Breast epithelium (tissue), 4 donors: ENCODE measurements around the gene CD47. TPM values are rescaled to one million over a fixed set of nuclear protein-coding genes. Genes with fewer than 3 reads are reported as not detected.

Experiments
- DNase-seq, 2 donors: peaks; one replicate each; pipeline ENCODE4 v3.0.0-alpha.2; 2019; ENCODE audit warnings: low spot score in 2 of 2
- H3K27ac ChIP-seq, 2 donors: fragments of 200-600 bp; sonication (generic) in 1 of 2; one replicate each; pipeline ENCODE4 v1.5.1; 2016 to 2019; ENCODE audit warnings: mild to moderate bottlenecking in 1 of 2
- H3K27me3 ChIP-seq, 2 donors: fragments of 200-600 bp; sonication (generic) in 1 of 2; one replicate each; pipeline versions ENCODE4 v1.5.1 to v1.6.0; 2017 to 2019; ENCODE audit warnings: control low read depth in 1 of 2, mild to moderate bottlenecking in 1 of 2
- H3K36me3 ChIP-seq: fragments of 200-600 bp; one replicate; pipeline ENCODE4 v1.5.1; 2019
- H3K4me1 ChIP-seq, 2 donors: fragments of 200-600 bp; sonication (generic); one replicate each; pipeline ENCODE4 v1.5.1; 2016 to 2019; ENCODE audit warnings: control low read depth in 1 of 2
- H3K4me3 ChIP-seq, 3 donors: fragments of 200-600 bp; sonication (generic); 1 replicate in 2 of 3; 2 replicates in 1 of 3; pipeline ENCODE4 v1.5.1; 2016 to 2019; ENCODE audit warnings: mild to moderate bottlenecking in 3 of 3, moderate library complexity in 2 of 3
- H3K9me3 ChIP-seq, 2 donors: fragments of 200-600 bp; sonication (generic) in 1 of 2; one replicate each; pipeline ENCODE4 v1.5.1; 2016 to 2019; ENCODE audit warnings: control low read depth in 1 of 2
- POLR2A ChIP-seq: fragments of 450-650 bp; IDR thresholded peaks from one replicate; pipeline ENCODE4 v1.6.1; 2016; ENCODE audit warnings: antibody characterized with exemption, mild to moderate bottlenecking, moderate library complexity
- POLR2AphosphoS5 ChIP-seq, 3 donors: sonication (generic); formaldehyde crosslinking; IDR thresholded peaks; one replicate each; pipeline ENCODE4 v1.6.1; 2017; ENCODE audit warnings: antibody characterized with exemption in 3 of 3
- intact Hi-C: fragments of 100-400 bp; cut with DNase I; formaldehyde crosslinking; loops from one replicate; pipeline ENCODE4 v1.15.1; 2023; ENCODE audit warnings: low total_unique reads
- total RNA-seq, 3 donors: library from RNA; depleted of rRNA; stranded (reverse); fragments of >200 nt; gene quantifications; one replicate each; pipeline ENCODE4 v1.1.0, GENCODE V29; 2016
- TF ChIP-seq, protein P1 (sequence below), 3 donors: fragments of 450-650 bp; IDR thresholded peaks; one replicate each; pipeline ENCODE4 v1.5.1; 2016 to 2017; ENCODE audit warnings: antibody characterized with exemption in 3 of 3, mild to moderate bottlenecking in 3 of 3, moderate library complexity in 3 of 3

Gene CD47
- total RNA-seq, 3 donors from 2014 or later = 52.8 to 126 (median 85.5) TPM

- H3K4me1 ChIP-seq = no peaks in the 10 kb centered on the region
- H3K4me3 ChIP-seq = no peak overlapping the region
- H3K27ac ChIP-seq = no peak overlapping the region
- intact Hi-C loops = no loop called here
- DNase-seq = no peak
- TF ChIP-seq, protein P1, sequence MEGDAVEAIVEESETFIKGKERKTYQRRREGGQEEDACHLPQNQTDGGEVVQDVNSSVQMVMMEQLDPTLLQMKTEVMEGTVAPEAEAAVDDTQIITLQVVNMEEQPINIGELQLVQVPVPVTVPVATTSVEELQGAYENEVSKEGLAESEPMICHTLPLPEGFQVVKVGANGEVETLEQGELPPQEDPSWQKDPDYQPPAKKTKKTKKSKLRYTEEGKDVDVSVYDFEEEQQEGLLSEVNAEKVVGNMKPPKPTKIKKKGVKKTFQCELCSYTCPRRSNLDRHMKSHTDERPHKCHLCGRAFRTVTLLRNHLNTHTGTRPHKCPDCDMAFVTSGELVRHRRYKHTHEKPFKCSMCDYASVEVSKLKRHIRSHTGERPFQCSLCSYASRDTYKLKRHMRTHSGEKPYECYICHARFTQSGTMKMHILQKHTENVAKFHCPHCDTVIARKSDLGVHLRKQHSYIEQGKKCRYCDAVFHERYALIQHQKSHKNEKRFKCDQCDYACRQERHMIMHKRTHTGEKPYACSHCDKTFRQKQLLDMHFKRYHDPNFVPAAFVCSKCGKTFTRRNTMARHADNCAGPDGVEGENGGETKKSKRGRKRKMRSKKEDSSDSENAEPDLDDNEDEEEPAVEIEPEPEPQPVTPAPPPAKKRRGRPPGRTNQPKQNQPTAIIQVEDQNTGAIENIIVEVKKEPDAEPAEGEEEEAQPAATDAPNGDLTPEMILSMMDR (IDR thresholded peaks at IDR 0.05) = no peak
- TF ChIP-seq POLR2A (no peak), POLR2AphosphoS5 (IDR thresholded peaks at IDR 0.05) (no peak)
- no peaks in the 10 kb centered on the region for H3K36me3 ChIP-seq
- no peaks in the 10 kb centered on the region for H3K27me3 ChIP-seq
- H3K9me3 ChIP-seq = no peaks in the 10 kb centered on the region
Measured at GRCh38 chr3:108013141-108014055, 77.4 kb downstream of the CD47 start.

DNA sequence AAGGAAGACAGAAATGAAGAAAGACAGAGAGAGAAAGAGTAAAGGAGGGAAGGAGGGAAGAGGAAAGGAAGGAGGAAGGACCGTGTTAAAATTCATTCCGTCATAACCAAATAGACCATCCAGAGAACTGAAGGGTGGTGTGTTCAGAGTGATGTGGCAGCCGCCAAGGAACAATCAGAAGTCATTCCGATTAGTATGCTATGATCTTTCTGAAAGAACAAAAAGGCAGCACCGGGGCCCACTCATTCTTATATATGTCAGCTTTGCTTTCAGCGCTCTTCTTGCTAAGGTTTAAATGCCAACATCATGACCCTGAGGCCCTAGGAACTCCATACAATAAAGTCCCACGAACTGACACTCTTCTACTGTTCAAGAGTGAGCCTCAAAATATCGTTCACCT, 78.5 kb downstream of the CD47 start:
- no peak overlapping the region for H3K4me3 ChIP-seq
- no peak overlapping the region for H3K27ac ChIP-seq
- peaks cover 0 to under 1% of the 10 kb centered on the region in 2 donors for H3K4me1 ChIP-seq
- DNase-seq = no peak
- intact Hi-C loops = no loop called here
- TF ChIP-seq POLR2AphosphoS5 (IDR thresholded peaks at IDR 0.05) (no peak), POLR2A (no peak)
- TF ChIP-seq, protein P1 (IDR thresholded peaks at IDR 0.05) = no peak
- no peaks in the 10 kb centered on the region for H3K27me3 ChIP-seq
- no peaks in the 10 kb centered on the region for H3K36me3 ChIP-seq
- no peaks in the 10 kb centered on the region for H3K9me3 ChIP-seq

DNA sequence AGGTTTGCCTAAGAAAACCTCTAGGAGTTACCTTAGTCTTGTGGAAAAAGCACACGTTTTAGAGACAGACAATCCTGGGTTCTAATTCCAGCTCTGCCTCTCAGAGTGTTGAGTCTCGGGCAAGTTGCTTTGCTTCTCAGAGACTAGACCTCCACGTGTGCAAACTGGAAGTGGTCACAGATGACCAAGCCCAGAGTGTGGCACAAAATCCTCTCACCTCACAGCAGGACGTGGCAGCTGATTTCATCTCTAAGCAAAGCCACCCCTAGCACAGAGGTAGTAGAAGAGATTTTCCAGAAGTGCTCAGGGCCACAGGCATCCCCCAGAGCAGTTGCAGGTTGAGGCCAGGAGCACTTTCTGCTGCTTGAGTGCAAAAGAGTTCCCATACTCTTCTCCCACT, 79.2 kb downstream of the CD47 start:
- DNase-seq = no peak
- TF ChIP-seq, protein P1 (IDR thresholded peaks at IDR 0.05) = no peak
- TF ChIP-seq POLR2AphosphoS5 (IDR thresholded peaks at IDR 0.05) = no peak
- TF ChIP-seq POLR2A = no peak
- Histone ChIP-seq H3K36me3 (no peaks in the 10 kb centered on the region), H3K4me1 (peaks cover 0 to 5% of the 10 kb centered on the region in 2 donors), H3K27ac (no peak overlapping the region), H3K27me3 (no peaks in the 10 kb centered on the region), H3K9me3 (no peaks in the 10 kb centered on the region), H3K4me3 (no peak overlapping the region)
- intact Hi-C loops = no loop called here

DNA sequence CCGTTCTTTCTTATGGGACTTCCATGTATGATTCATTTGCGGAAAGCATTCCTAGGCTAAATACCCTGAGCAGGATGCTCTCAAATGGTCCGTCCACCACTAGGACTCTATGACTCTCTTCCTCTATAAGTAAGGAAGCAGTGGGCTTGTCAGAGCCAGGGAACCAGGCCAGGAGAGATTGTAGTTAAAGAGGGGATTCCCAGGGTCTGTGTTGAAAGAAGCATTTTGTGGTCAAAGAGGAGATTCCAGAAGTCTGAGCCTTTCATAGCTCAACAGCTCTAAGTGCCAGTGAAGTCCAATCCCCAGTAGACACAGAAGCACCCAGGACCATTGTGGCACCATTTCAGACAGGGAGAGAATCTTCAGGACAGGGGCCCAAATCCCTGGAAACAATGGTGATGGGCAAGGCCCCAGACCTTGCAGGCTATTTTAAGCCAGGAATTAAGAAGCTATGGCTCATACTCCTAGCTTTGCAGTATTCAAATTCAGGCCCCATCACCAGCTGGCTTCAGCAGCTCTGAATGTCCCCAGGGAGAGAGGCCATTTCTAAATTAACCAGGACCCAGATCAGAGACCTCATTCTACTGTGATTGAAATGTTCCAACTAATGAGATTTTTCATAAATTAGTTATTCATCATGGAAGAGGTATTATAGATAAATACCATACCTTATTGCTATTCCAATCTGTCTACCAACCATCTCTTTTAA, 81.7 kb downstream of the CD47 start:
- H3K4me3 ChIP-seq = no peak overlapping the region
- H3K4me1 ChIP-seq = peaks cover 0 to 5% of the 10 kb centered on the region in 2 donors
- intact Hi-C loops = no loop called here
- H3K27me3 ChIP-seq = no peaks in the 10 kb centered on the region
- H3K36me3 ChIP-seq = no peaks in the 10 kb centered on the region
- H3K27ac ChIP-seq = peak overlapping the region in 1 of 2 donors; percentile 29
- no peaks in the 10 kb centered on the region for H3K9me3 ChIP-seq
- no peak for TF ChIP-seq POLR2A
- TF ChIP-seq POLR2AphosphoS5 (IDR thresholded peaks at IDR 0.05) = no peak
- TF ChIP-seq, protein P1 (IDR thresholded peaks at IDR 0.05) = no peak
- DNase-seq = no peak

DNA sequence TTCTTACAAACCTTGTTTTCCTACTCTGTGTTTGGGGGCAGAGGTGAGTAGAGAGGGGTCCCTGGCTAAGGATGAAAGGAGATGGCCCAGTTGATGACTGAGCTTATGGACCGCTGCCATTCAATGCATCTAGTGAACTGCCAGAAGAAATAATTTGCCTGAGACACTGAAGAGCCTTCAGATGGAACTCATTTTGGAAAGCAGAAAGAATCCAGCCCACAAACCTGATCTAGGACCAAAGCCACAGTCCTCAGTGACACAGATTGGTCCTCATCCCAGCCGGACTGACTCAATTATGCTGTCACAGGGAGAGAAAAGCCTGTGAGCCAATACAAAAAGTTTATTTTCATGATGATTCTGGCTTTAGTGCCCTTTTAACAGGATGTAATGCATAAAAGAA, 82.7 kb downstream of the CD47 start:
- peak overlapping the region in 1 of 2 donors; percentile 30 for H3K27ac ChIP-seq
- intact Hi-C loops = no loop called here
- H3K4me1 ChIP-seq = peaks cover 0 to 5% of the 10 kb centered on the region in 2 donors
- DNase-seq = no peak
- no peak for TF ChIP-seq POLR2AphosphoS5 (IDR thresholded peaks at IDR 0.05)
- TF ChIP-seq, protein P1 (IDR thresholded peaks at IDR 0.05) = no peak
- TF ChIP-seq POLR2A = no peak
- no peak overlapping the region for H3K4me3 ChIP-seq
- no peaks in the 10 kb centered on the region for H3K36me3 ChIP-seq
- H3K9me3 ChIP-seq = no peaks in the 10 kb centered on the region
- H3K27me3 ChIP-seq = no peaks in the 10 kb centered on the region
